ENCODE measurements around the gene PRX.

PRX gene

GRCh38 chr19:40423938-40424337 is 10.8 kb upstream of the PRX start:
- no peak overlapping the region for H3K9ac ChIP-seq (ENCODE audit: low read depth, low read length, poor library complexity, severe bottlenecking)
- no peaks in the 10 kb centered on the region for H3K9me2 ChIP-seq (replicated peaks; ENCODE audit: low read depth, low read length)
- peaks cover 16% of the 10 kb centered on the region for H3K4me1 ChIP-seq (ENCODE audit: insufficient read depth, low read length, poor library complexity, severe bottlenecking)
- H3K9me3 ChIP-seq (ENCODE audit: insufficient read depth, low read depth, low read length): no peaks in the 10 kb centered on the region
- no peak overlapping the region for H3K4me2 ChIP-seq (ENCODE audit: low read depth, low read length, poor library complexity, severe bottlenecking)
- no peaks in the 10 kb centered on the region for H3K27me3 ChIP-seq (ENCODE audit: insufficient read depth, low read length, poor library complexity, severe bottlenecking)
- no peak overlapping the region for H2AFZ ChIP-seq (ENCODE audit: low read length)
- H4K20me1 ChIP-seq (ENCODE audit: insufficient read depth, low read length, poor library complexity, severe bottlenecking): no peaks in the 10 kb centered on the region
- no peaks in the 10 kb centered on the region for H3K36me3 ChIP-seq (ENCODE audit: insufficient read depth, low read length)
- no peak for TF ChIP-seq CTCF (conservative IDR thresholded peaks at IDR 0.05; ENCODE audit: low read length)
- TF ChIP-seq EZH2phosphoT487 (IDR thresholded peaks at IDR 0.05; ENCODE audit: borderline replicate concordance): no peak
- H3F3A ChIP-seq (ENCODE audit: low read depth): no peaks in the 10 kb centered on the region
- peak overlapping the region; percentile 88 for H3K4me3 ChIP-seq (ENCODE audit: low read length, poor library complexity, severe bottlenecking)
- peaks cover 7% of the 10 kb centered on the region; the same call in 1 of the 2 replicates for H3K79me2 ChIP-seq (ENCODE audit: insufficient read depth, low read length)

- H3K79me2 ChIP-seq (ENCODE audit: insufficient read depth, low read length): peaks cover 7% of the 10 kb centered on the region; the same call in 1 of the 2 replicates
- no peak overlapping the region for H3K4me2 ChIP-seq (ENCODE audit: low read depth, low read length, poor library complexity, severe bottlenecking)
- no peaks in the 10 kb centered on the region for H3F3A ChIP-seq (ENCODE audit: low read depth)
- H3K36me3 ChIP-seq (ENCODE audit: insufficient read depth, low read length): no peaks in the 10 kb centered on the region
- H3K27me3 ChIP-seq (ENCODE audit: insufficient read depth, low read length, poor library complexity, severe bottlenecking): no peaks in the 10 kb centered on the region
- no peak overlapping the region for H3K9ac ChIP-seq (ENCODE audit: low read depth, low read length, poor library complexity, severe bottlenecking)
- TF ChIP-seq EZH2phosphoT487 (IDR thresholded peaks at IDR 0.05; ENCODE audit: borderline replicate concordance): no peak
- H4K20me1 ChIP-seq (ENCODE audit: insufficient read depth, low read length, poor library complexity, severe bottlenecking): no peaks in the 10 kb centered on the region
- H3K9me3 ChIP-seq (ENCODE audit: insufficient read depth, low read depth, low read length): no peaks in the 10 kb centered on the region
- H3K4me3 ChIP-seq (ENCODE audit: low read length, poor library complexity, severe bottlenecking): no peak overlapping the region
- H3K4me1 ChIP-seq (ENCODE audit: insufficient read depth, low read length, poor library complexity, severe bottlenecking): peaks cover 16% of the 10 kb centered on the region
- no peaks in the 10 kb centered on the region for H3K9me2 ChIP-seq (replicated peaks; ENCODE audit: low read depth, low read length)
- no peak overlapping the region for H2AFZ ChIP-seq (ENCODE audit: low read length)
Measured at GRCh38 chr19:40422748-40423566, 9.8 kb upstream of the PRX start.

- H2AFZ ChIP-seq (ENCODE audit: low read length): no peak overlapping the region
- no peaks in the 10 kb centered on the region for H4K20me1 ChIP-seq (ENCODE audit: insufficient read depth, low read length, poor library complexity, severe bottlenecking)
- H3K9me3 ChIP-seq (ENCODE audit: insufficient read depth, low read depth, low read length): no peaks in the 10 kb centered on the region
- H3K4me2 ChIP-seq (ENCODE audit: low read depth, low read length, poor library complexity, severe bottlenecking): peak overlapping the region; percentile 85
- no peaks in the 10 kb centered on the region for H3K36me3 ChIP-seq (ENCODE audit: insufficient read depth, low read length)
- no peaks in the 10 kb centered on the region for H3K27me3 ChIP-seq (ENCODE audit: insufficient read depth, low read length, poor library complexity, severe bottlenecking)
- peak overlapping the region; percentile 70 for H3K9ac ChIP-seq (ENCODE audit: low read depth, low read length, poor library complexity, severe bottlenecking)
- TF ChIP-seq CTCF (conservative IDR thresholded peaks at IDR 0.05; ENCODE audit: low read length) (no peak), EZH2phosphoT487 (IDR thresholded peaks at IDR 0.05; ENCODE audit: borderline replicate concordance) (no peak)
- H3K4me3 ChIP-seq (ENCODE audit: low read length, poor library complexity, severe bottlenecking): no peak overlapping the region
- no peaks in the 10 kb centered on the region for H3F3A ChIP-seq (ENCODE audit: low read depth)
- H3K4me1 ChIP-seq (ENCODE audit: insufficient read depth, low read length, poor library complexity, severe bottlenecking): peaks cover 16% of the 10 kb centered on the region
- peaks cover 7% of the 10 kb centered on the region; the same call in 1 of the 2 replicates for H3K79me2 ChIP-seq (ENCODE audit: insufficient read depth, low read length)
- no peaks in the 10 kb centered on the region for H3K9me2 ChIP-seq (replicated peaks; ENCODE audit: low read depth, low read length)
Measured at GRCh38 chr19:40421993-40422747, 9.0 kb upstream of the PRX start.

Measured in Loucy (cell line).